KBM-7 (cell line): ENCODE measurements around the gene TMEM106B.
"Not testable (repeated sequence)": the region's sequence is repeated elsewhere in the genome, so short reads cannot be mapped to it uniquely, and the experiment has no call there.

ENCODE experiments used
- DNase-seq: peaks from one replicate; pipeline ENCODE4 v3.0.0-alpha.2; 2015
- in situ Hi-C: fragments of 300-500 bp; cut with MboI; formaldehyde crosslinking; loops from 2 replicates; pipeline ENCODE4 v1.14.3; 2020; ENCODE audit warnings: low sequenced_read_pairs, low pct_unique_long_range_greater_than_20kb, mixed read lengths

Gene TMEM106B

DNA sequence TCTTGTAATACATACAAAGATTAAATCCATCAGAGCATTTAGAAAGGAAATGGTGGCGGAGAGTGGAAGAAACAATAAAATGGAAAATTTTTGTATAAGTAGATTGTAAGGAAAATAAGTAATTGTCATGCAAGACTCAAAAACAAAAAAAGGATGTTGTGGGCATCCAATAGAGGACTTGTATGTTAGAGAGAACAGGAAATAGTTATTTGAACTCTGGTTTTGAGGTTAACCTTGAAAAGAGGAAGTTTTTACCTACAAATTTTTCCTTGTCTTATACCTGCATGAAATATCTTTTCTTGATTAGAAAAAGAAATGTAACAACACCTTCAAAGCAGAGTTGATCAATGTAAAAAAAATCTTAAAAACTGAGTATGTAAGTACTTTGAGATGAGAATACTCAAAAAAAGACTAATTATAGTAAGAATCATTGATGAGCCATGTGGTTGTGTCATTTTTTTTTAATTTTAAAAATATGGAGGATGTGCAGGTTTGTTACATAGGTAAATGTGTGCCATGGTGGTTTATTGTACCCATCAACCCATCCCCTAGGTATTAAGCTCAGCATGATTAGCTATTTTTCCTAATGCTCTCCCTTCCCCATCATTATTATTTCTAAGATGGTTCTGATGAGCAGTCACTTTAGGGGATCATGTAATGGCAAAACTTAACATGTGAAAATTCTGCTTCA is 11.9 kb downstream of the TMEM106B start:
- DNase-seq: peak; percentile 75
- in situ Hi-C loops: no loop called here

- DNase-seq, in situ Hi-C loops: not testable (repeated sequence)
Observed at GRCh38 chr7:12225017-12225416, 13.9 kb downstream of the TMEM106B start.

DNA sequence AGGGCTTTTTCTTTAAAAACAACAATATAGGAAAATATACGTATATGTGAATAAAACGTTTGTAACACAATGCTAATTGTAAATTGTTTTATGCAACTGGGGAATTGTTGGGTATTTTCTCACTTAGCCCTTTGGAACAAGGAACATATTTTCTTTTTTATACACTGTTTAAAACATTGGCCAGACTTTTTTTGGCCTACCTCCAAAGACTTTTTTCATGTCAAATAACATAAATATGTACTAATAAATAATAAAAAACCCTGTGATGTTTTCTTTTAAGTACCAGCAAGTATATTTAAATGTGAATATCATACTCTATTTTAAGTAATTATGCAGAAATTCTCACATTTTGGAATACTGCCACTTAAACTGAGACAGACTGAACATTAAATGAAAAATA is 15.7 kb downstream of the TMEM106B start:
- DNase-seq: no peak
- in situ Hi-C loops: no loop called here

DNA sequence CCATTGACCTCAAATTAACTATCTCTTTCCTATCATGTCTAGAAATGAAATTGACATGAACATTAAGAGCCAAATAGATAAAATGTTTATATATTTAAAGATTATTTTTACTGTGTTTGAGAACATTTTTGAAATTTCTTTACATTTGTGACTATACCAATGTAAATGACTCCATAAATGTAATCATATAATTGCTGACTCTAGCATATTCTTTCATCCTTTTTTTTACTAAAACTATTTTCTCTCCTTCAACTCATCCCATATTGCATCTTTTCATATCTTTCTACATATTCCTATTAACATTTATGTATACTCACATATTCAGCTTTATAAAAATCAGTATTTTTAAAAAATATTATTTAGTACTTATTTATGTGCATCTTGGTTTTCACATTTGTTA is 16.9 kb downstream of the TMEM106B start:
- DNase-seq: no peak
- in situ Hi-C loops: no loop called here

GRCh38 chr7:12229046-12229445 is 18.0 kb downstream of the TMEM106B start:
- DNase-seq: no peak
- in situ Hi-C loops: no loop called here

DNA sequence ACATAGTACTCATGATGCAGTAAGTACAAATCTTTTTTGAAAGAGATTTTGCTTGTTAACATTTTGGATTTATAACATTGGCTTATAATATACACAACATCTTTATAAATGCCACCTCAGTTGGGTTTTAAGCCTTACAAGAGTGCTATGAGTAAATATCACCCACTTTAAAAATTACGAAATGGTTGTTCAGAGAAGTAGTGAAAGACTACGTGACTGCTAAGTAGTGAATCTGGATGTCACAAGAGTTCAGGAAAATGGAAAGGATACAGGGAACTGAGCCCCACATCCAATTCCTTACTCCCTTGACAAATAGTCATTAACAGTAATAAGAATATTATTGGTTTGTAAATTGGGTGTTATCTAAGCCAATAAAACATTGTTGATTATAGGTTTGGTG is 20.0 kb downstream of the TMEM106B start:
- in situ Hi-C loops: no loop called here
- DNase-seq: no peak

GRCh38 chr7:12233175-12233574 is 22.1 kb downstream of the TMEM106B start:
- in situ Hi-C loops: no loop called here
- DNase-seq: no peak

DNA sequence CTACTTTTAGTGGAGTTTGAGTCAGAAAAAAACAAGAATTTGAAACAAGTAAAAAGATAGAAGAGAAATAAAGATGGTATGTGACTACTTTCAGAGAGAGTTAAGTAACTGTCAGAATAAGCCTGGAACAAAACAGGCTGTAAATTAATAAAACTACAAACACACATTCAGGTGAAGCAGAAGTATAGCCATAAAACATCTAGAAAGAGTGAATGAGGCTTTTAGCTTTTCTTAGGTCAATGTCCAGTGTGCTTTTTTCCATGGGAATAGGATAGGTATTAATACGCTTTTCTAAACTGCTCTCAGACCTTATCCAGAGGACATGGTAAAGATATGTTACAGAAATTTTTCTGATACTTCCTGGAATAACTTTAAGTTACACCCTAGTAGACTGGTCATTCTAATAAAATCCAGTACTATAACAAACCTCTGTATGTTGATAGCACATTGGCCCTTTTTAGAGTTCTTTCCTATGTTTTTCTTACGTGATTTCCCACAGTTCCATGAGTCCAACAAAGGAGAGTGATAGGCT is 23.3 kb downstream of the TMEM106B start:
- in situ Hi-C loops: no loop called here
- DNase-seq: no peak

DNA sequence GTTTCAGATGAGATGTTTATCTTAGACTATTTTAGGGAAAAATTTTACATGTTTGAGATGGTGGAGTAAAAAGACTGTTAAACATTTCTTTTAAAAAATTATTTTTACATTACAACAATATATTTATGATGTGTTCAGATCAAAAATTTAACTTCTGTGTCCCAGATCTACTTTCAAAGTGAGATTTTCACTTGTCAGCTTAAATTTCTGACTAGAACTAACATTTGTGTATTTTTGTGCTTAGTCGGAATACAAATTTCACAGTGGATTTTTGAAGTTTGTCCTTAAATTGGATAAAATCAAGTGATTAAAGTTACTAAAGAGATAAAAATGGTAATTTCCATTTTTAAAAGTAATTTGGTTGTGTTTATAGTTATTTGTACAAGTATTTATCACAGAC is 24.9 kb downstream of the TMEM106B start:
- no peak for DNase-seq
- in situ Hi-C loops: no loop called here

DNA sequence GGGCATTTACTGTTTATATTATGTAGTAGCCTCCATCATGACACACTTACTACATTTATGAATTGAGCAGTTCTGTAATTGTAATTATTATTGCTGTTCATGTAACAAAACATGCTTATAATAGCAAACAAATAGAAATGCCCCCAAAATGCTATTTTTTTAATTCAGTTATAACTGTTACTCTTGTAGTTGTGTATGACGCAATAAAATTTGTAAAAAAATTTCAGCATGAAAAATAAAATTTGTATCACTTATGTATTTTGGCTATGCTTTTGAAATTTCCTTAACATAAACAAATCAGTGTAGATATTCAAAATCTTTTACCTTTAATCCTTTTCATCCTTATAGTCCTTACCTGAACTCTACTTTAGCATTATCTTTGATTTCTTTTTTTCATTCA is 25.9 kb downstream of the TMEM106B start:
- in situ Hi-C loops: no loop called here
- no peak for DNase-seq

DNA sequence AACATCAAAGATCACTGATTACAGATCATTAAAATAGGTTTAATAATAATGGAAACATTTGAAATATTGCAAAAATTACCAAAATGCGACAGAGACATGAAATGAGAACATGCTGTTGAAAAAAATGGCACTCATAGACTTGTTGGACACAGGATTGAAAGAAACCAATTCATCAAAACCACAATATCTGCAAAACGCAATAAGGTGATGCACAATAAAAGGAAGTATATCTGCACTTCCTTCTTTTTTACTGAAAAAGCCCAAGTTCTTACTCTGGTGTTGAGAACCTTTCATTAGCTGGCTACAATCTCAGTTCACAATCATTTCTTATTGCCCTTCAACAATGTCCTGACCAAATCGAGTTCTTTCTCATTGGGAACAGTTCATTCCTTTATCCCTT is 28.7 kb downstream of the TMEM106B start:
- in situ Hi-C loops: no loop called here
- DNase-seq: peak; percentile 55

GRCh38 chr7:12244129-12244528 is 33.0 kb downstream of the TMEM106B start:
- no peak for DNase-seq
- in situ Hi-C loops: no loop called here

GRCh38 chr7:12244694-12245093 is 33.6 kb downstream of the TMEM106B start:
- DNase-seq: no peak
- in situ Hi-C loops: no loop called here

DNA sequence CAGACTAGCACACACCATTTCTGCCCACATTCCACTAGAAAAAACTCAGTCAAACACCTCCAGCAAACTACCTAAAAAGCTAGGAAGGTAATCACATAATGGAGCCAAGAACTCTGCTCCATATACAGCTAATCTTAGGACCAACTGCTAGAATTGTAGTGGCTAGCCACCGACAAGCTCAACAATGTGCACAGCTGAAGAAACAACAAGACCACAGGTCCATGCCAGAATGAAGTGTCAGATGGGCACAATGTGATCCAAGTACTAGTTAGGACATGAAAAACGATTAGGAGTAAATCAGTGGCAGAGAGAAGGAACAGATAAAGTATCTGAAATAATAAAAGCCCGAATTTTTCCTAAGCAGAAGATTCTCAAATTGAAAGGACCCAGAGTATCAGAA is 38.6 kb downstream of the TMEM106B start:
- DNase-seq: no peak
- in situ Hi-C loops: no loop called here

DNA sequence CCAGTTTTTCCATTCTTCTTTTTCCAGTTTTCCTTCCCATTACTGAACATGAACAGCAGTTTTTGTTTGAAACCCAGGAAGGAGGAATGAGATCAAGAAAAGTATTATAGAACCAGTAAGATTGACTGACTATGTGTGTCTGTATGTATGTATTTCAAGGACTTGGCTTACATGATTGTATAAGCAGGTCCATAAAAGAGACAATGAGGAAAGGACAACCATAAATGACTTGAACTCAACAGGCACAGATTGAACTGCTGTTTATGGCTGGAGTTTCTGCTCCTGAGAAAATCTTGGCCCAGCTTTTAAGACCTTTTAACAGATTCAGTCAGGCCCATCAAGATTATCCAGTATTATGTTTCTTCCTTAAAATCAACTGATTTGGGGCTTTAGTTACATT is 39.1 kb downstream of the TMEM106B start:
- no peak for DNase-seq
- in situ Hi-C loops: no loop called here

GRCh38 chr7:12256090-12256489 is 45.0 kb downstream of the TMEM106B start:
- DNase-seq: no peak
- in situ Hi-C loops: no loop called here

DNA sequence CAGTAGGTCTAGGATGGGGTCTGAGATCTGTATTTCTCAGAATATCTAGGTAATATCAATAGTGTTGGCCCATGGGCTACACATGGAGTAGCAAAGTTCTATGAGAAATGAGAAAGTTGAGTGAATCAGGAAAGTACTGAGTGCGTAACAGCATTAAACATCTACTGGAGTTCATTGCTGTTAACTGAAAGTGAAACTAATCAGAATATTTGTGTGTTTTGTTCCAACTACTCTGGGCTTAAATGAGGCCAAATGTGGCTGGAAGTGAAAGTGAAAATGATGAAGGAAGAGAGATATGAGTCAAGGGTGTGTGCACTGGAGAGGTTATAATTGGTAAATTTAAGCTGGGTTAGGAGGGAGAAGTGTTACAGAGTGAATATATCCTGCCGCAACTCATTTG is 46.5 kb downstream of the TMEM106B start:
- in situ Hi-C loops: no loop called here
- peak; percentile 50 for DNase-seq

GRCh38 chr7:12258074-12258473 is 47.0 kb downstream of the TMEM106B start:
- no peak for DNase-seq

DNA sequence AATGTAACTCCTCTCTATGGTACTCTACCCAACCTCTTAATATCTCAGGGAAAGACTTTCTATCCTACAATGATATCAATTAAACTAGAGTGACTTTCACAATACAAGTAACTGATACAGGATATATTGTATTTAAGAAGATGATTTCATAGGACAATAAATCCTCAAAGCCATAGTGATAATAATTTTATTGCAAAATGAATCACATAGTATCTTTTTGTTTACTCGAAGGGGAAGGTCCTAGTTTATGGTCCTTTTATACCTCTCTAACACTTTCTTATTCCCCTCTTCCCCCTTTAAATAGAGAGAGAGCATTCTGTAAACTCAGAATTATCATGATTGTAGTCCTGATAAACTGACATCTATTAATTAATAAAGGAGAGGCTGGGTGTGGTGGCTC is 56.4 kb downstream of the TMEM106B start:
- in situ Hi-C loops: no loop called here
- DNase-seq: no peak

More at GRCh38 chr7:12258074-12258473, 47.0 kb downstream of the TMEM106B start:
- in situ Hi-C loops: no loop called here

DNA sequence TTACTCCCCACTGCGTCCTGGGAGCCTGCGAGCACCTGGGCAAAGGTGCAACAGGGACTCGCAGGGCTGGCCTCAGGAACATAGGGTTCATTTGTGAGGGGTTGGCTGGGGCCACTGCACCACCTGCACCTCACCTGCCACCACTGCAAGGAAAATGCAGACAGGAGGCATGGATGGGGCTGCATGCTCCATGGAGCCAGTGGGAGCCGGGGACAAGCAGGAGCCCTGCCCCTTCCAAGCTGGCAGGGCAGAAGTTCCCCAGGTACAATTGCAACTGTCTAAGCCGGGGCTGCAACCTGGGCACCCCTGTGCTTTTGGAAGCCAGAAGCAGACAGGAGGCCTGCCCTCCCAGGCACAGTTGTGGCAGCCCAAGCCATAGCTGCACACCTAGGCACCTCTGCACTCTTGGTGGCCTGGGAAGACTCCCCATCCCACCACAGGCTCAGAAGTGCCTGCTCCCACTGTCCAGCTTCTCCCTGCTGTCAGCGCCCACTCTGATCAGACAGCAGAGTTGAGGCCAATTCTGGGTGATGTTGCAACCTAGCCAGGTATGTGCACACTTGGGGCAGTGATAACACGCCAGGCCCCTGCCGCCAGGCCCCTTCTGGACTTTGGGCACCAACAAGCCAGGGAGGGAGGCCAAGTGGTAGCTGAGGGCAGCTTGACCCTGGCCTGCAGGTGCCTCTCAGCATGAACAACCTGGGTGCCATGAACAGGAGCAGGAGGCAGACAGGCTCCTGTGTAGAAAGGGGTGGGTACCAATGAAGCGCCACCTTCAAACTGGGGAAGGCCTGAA is 58.2 kb downstream of the TMEM106B start:
- no peak for DNase-seq
- in situ Hi-C loops: no loop called here
